GM06990 (cell line): ENCODE results near the gene FAM90A26.
"Not testable (repeated sequence)": the region's sequence is repeated elsewhere in the genome, so short reads cannot be mapped to it uniquely, and the experiment has no call there.

Experiments
- DNase-seq: peaks from one replicate; pipeline ENCODE4 v3.0.0-alpha.2; 2011; ENCODE audit not compliant: insufficient read length; ENCODE audit errors: extremely low read depth
- H3K27me3 ChIP-seq: replicated peaks from 2 replicates; pipeline ENCODE4 v1.6.0; 2011; ENCODE audit warnings: low read length; ENCODE audit not compliant: control insufficient read depth, insufficient read depth
- H3K36me3 ChIP-seq: 2 replicates; pipeline ENCODE4 v1.5.1; 2011; ENCODE audit warnings: low read length; ENCODE audit not compliant: control insufficient read depth, insufficient read depth
- H3K4me3 ChIP-seq: replicated peaks from 2 replicates; pipeline ENCODE4 v1.5.1; 2011; ENCODE audit warnings: low read depth, mild to moderate bottlenecking, control low read depth, low read length
- TF ChIP-seq, protein P1 (sequence below): IDR thresholded peaks from 2 replicates; pipeline ENCODE4 v1.5.1; 2011; ENCODE audit warnings: low read length, control low read depth, mild to moderate bottlenecking, inconsistent platforms; ENCODE audit not compliant: insufficient read depth, poor library complexity, severe bottlenecking

The FAM90A26 gene

DNA sequence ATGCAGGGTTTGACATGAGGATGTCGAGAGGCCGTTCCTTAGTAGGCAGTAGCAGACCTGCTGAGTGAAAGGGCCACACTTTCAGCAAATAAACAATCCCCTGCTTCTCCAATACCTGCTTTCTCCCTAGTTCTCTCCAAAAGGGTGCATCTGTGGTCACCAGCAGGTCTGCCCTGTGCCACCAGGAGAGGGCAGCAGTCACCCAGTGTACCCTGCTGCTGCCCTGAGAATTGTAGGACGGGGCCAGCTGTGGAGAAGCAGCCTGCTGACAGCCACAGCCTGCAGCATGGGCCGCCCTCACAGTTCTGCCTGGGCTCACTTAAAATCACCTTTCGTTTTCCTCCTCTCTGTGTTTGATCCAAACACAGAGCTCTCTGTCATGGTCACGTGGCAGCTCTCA, 11.8 kb upstream of the FAM90A26 start:
- H3K36me3 ChIP-seq, H3K27me3 ChIP-seq, DNase-seq, H3K4me3 ChIP-seq: not testable (repeated sequence)
- TF ChIP-seq, protein P1, sequence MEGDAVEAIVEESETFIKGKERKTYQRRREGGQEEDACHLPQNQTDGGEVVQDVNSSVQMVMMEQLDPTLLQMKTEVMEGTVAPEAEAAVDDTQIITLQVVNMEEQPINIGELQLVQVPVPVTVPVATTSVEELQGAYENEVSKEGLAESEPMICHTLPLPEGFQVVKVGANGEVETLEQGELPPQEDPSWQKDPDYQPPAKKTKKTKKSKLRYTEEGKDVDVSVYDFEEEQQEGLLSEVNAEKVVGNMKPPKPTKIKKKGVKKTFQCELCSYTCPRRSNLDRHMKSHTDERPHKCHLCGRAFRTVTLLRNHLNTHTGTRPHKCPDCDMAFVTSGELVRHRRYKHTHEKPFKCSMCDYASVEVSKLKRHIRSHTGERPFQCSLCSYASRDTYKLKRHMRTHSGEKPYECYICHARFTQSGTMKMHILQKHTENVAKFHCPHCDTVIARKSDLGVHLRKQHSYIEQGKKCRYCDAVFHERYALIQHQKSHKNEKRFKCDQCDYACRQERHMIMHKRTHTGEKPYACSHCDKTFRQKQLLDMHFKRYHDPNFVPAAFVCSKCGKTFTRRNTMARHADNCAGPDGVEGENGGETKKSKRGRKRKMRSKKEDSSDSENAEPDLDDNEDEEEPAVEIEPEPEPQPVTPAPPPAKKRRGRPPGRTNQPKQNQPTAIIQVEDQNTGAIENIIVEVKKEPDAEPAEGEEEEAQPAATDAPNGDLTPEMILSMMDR: peak; percentile 38

DNA sequence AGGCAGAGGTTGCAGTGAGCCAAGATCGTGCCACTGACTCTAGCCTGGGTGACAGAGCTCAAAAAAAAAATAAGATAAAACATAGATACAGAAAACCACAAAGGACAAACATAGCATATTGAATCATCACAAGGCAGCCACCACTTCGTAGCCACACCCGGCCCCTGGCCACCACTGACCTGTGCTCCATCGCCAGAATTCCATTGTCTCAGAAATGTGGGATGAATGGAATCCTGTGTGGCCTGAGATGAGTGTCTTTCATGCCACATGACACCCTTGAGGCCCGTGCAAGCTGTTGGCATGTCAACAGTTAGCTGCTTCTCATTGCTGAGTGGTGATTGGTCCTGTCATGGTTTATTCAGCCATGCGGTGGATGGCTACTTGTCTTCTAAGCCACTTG, 10.2 kb upstream of the FAM90A26 start:
- H3K4me3 ChIP-seq, DNase-seq, H3K27me3 ChIP-seq, H3K36me3 ChIP-seq: not testable (repeated sequence)

DNA sequence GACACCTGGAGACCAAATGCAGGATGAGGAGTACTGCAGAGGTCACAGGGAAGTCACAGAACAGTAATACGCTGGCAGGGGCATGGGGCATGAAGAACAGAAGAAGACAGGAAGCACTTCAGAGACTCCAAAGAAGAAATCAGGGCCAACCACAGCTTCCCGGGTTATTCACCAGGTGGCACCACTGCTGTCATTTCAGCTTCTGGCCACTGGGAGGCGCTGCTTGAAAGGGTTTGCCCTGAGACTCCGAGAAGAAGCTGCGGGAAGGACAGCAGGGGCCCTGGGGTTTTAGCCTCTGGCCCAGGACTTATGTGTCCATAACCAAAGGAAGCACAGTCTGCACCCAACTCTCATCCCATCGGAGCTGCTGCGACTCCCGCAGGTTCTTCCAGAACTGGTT, 4.2 kb upstream of the FAM90A26 start:
- DNase-seq, H3K4me3 ChIP-seq, H3K36me3 ChIP-seq, H3K27me3 ChIP-seq: not testable (repeated sequence)
- TF ChIP-seq, protein P1: peak; percentile 57

DNA sequence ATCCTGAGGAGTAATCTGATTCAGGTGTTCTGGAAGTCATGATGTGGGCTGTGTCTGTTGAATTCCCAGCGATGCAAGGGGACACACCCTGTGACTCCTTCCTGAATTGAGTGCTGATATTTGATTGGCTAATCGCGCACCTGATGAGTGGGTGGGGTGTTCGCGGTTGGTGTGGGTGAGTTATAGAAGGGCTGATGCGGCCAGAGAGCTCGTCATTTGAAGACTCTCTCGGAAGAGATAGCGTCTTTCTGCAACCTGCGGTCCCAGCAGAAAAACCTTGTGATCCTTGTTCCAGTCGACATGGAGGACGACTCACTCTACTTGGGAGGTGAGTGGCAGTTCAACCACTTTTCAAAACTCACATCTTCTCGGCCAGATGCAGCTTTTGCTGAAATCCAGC, 40.1 kb downstream of the FAM90A26 start, which contains the start of gene USP17L10:
Gene USP17L10 (plus strand): TSS at position 301 of the 400 bp plus-strand sequence. CDS start 0 bp downstream, at position 301.
- DNase-seq: not testable (repeated sequence)

DNA sequence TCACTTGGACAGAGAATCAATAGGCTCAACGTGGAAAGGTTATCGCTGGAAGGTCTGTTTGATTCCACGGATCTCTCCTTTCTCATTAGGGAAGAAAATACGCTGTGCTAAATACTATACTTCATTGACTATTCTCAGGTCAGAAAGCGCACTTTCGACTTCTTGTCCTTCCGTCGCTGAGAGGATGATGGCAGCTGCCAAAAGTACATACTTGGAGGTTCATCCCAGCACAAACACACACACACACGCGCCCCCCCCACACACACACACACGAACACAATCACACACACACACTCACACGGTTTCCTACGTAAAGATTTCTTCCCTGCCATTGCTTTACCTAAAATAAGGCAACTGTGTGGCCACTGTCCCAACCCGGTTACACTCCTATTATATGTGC, 44.5 kb downstream of the FAM90A26 start:
- not testable (repeated sequence) for H3K4me3 ChIP-seq, H3K36me3 ChIP-seq, DNase-seq, H3K27me3 ChIP-seq

More for the DNA sequence above, 40.1 kb downstream of the FAM90A26 start, which contains the start of gene USP17L10:
- not testable (repeated sequence) for H3K4me3 ChIP-seq, H3K36me3 ChIP-seq, H3K27me3 ChIP-seq

DNA sequence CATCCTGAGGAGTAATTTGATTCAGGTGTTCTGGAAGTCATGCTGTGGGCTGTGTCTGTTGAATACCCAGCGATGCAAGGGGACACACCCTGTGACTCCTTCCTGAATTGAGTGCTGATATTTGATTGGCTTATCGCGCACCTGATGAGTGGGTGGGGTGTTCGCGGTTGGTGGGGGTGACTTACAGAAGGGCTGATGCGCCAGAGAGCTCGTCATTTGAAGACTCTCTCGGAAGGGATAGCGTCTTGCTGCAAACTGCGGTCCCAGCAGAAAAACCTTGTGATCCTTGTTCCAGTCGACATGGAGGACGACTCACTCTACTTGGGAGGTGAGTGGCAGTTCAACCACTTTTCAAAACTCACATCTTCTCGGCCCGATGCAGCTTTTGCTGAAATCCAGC, 44.9 kb downstream of the FAM90A26 start, which contains the start of gene USP17L11:
Gene USP17L11 (plus strand): TSS at position 301 of the 400 bp plus-strand sequence. CDS start 0 bp downstream, at position 301.
- H3K4me3 ChIP-seq, H3K36me3 ChIP-seq, DNase-seq, H3K27me3 ChIP-seq: not testable (repeated sequence)

DNA sequence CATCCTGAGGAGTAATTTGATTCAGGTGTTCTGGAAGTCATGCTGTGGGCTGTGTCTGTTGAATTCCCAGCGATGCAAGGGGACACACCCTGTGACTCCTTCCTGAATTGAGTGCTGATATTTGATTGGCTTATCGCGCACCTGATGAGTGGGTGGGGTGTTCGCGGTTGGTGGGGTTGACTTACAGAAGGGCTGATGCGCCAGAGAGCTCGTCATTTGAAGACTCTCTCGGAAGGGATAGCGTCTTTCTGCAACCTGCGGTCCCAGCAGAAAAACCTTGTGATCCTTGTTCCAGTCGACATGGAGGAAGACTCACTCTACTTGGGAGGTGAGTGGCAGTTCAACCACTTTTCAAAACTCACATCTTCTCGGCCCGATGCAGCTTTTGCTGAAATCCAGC, 49.6 kb downstream of the FAM90A26 start, which contains the start of gene USP17L12:
Gene USP17L12 (plus strand): TSS at position 301 of the 400 bp plus-strand sequence. CDS start 0 bp downstream, at position 301.
- DNase-seq, H3K36me3 ChIP-seq, H3K4me3 ChIP-seq, H3K27me3 ChIP-seq: not testable (repeated sequence)

DNA sequence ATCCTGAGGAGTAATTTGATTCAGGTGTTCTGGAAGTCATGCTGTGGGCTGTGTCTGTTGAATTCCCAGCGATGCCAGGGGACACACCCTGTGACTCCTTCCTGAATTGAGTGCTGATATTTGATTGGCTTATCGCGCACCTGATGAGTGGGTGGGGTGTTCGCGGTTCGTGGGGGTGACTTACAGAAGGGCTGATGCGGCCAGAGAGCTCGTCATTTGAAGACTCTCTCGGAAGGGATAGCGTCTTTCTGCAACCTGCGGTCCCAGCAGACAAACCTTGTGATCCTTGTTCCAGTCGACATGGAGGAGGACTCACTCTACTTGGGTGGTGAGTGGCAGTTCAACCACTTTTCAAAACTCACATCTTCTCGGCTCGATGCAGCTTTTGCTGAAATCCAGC, 54.4 kb downstream of the FAM90A26 start, which contains the start of gene USP17L13:
Gene USP17L13 (plus strand): TSS at position 301 of the 400 bp plus-strand sequence. CDS start 0 bp downstream, at position 301.
- H3K36me3 ChIP-seq, H3K27me3 ChIP-seq, H3K4me3 ChIP-seq, DNase-seq: not testable (repeated sequence)
